IMR-90 (cell line): ENCODE data around the gene EXOC3L2. TPM values are rescaled to one million over a fixed set of nuclear protein-coding genes. Genes with fewer than 3 reads are reported as not detected.

Source experiments
- ATAC-seq: fragments of 200-7000 bp; cut with Tn5 transposase; 2 replicates; pipeline ENCODE4 v1.9.1; 2020; ENCODE audit warnings: low read depth, mild to moderate bottlenecking, moderate library complexity
- BruUV-seq: library from RNA; stranded (reverse); fragments of 400-500 nt; replicated peaks from 2 replicates; lab custom pipeline; 2021; lab: Mats Ljungman, UMichigan
- CTCF ChIA-PET: fragments of 300-600 bp; formaldehyde crosslinking; extraction: SDS; loops from one replicate; lab custom pipeline; 2021; ENCODE audit warnings: antibody characterized with exemption; lab: Yijun Ruan, JAX
- POLR2A ChIA-PET: fragments of 300-600 bp; sonication (Branson Sonifier 250); formaldehyde crosslinking; loops from one replicate; lab custom pipeline; 2022; ENCODE audit warnings: antibody characterized with exemption; ENCODE audit not compliant: unreplicated experiment; lab: Charles Lee
- DNase-seq: peaks from one replicate; pipeline ENCODE4 v3.0.0; 2013
- H2AFZ ChIP-seq: replicated peaks from 2 replicates; pipeline ENCODE3; 2013; ENCODE audit warnings: low read length, mild to moderate bottlenecking; ENCODE audit not compliant: poor library complexity
- H2AK5ac ChIP-seq: 2 replicates; pipeline ENCODE4 v1.6.1; 2013; ENCODE audit warnings: low read depth, low read length, inconsistent platforms
- H2AK9ac ChIP-seq: replicated peaks from 2 replicates; pipeline ENCODE3; 2013; ENCODE audit warnings: mild to moderate bottlenecking, low read depth, low read length, moderate library complexity; ENCODE audit not compliant: poor library complexity
- H2BK120ac ChIP-seq: 2 replicates; pipeline ENCODE4 v1.6.1; 2013; ENCODE audit warnings: low read depth, low read length, inconsistent platforms
- H2BK15ac ChIP-seq: 3 replicates; pipeline ENCODE4 v1.6.1; 2013; ENCODE audit warnings: low read depth, low read length, inconsistent platforms
- H2BK20ac ChIP-seq: 2 replicates; pipeline ENCODE4 v1.6.1; 2013; ENCODE audit warnings: low read depth, mild to moderate bottlenecking, inconsistent platforms, low read length, moderate library complexity
- H2BK5ac ChIP-seq: 2 replicates; pipeline ENCODE4 v1.6.1; 2013; ENCODE audit warnings: mild to moderate bottlenecking, low read depth, low read length, inconsistent platforms; ENCODE audit not compliant: poor library complexity, severe bottlenecking
- H3K14ac ChIP-seq: replicated peaks from 2 replicates; pipeline ENCODE4 v1.6.1; 2013; ENCODE audit warnings: low read depth, low read length, inconsistent platforms
- H3K18ac ChIP-seq: 2 replicates; pipeline ENCODE4 v1.6.1; 2013; ENCODE audit warnings: low read depth, low read length, control low read depth
- H3K23ac ChIP-seq: 2 replicates; pipeline ENCODE4 v1.6.1; 2013; ENCODE audit warnings: low read depth, low read length, inconsistent platforms
- H3K27ac ChIP-seq: 2 replicates; pipeline ENCODE4 v1.5.1; 2013; ENCODE audit warnings: mild to moderate bottlenecking, control low read depth, low read length; ENCODE audit not compliant: insufficient read depth
- H3K27me3 ChIP-seq: 2 replicates; pipeline ENCODE4 v1.6.1; 2013; ENCODE audit warnings: low read length; ENCODE audit not compliant: control insufficient read depth, insufficient read depth
- H3K36me3 ChIP-seq: 2 replicates; pipeline ENCODE4 v1.6.1; 2013; ENCODE audit warnings: low read length, mixed read lengths; ENCODE audit not compliant: control insufficient read depth, insufficient read depth
- H3K4ac ChIP-seq: 2 replicates; pipeline ENCODE4 v1.6.1; 2013; ENCODE audit warnings: low read depth, low read length, inconsistent platforms
- H3K4me1 ChIP-seq: 2 replicates; pipeline ENCODE4 v1.6.1; 2013; ENCODE audit warnings: low read length, mixed read lengths; ENCODE audit not compliant: control insufficient read depth, insufficient read depth
- H3K4me2 ChIP-seq: 2 replicates; pipeline ENCODE4 v1.6.1; 2013; ENCODE audit warnings: low read depth, mild to moderate bottlenecking, control low read depth, low read length, moderate library complexity
- H3K4me3 ChIP-seq: 2 replicates; pipeline ENCODE4 v1.5.1; 2013; ENCODE audit warnings: low read depth, mild to moderate bottlenecking, control low read depth, low read length, moderate library complexity; ENCODE audit not compliant: insufficient read depth
- H3K56ac ChIP-seq: 2 replicates; pipeline ENCODE4 v1.6.1; 2013; ENCODE audit warnings: low read length, inconsistent platforms; ENCODE audit not compliant: insufficient read depth; ENCODE audit errors: extremely low read depth
- H3K79me1 ChIP-seq, 2 experiments: 2 replicates each; pipeline ENCODE4 v1.6.1; 2013; ENCODE audit warnings: low read length in 2 of 2, inconsistent platforms in 1 of 2, low read depth in 1 of 2
- H3K9ac ChIP-seq: 2 replicates; pipeline ENCODE4 v1.6.1; 2013; ENCODE audit warnings: low read depth, low read length, control low read depth
- H3K9me1 ChIP-seq: 2 replicates; pipeline ENCODE4 v1.6.1; 2013; ENCODE audit warnings: low read length, inconsistent platforms; ENCODE audit not compliant: insufficient read depth
- H3K9me3 ChIP-seq: 2 replicates; pipeline ENCODE4 v1.6.1; 2013; ENCODE audit warnings: low read length; ENCODE audit not compliant: control insufficient read depth, insufficient read depth
- H4K20me1 ChIP-seq: 2 replicates; pipeline ENCODE4 v1.6.1; 2013; ENCODE audit warnings: low read length, inconsistent platforms; ENCODE audit not compliant: insufficient read depth
- H4K5ac ChIP-seq: 2 replicates; pipeline ENCODE4 v1.6.1; 2013; ENCODE audit warnings: mild to moderate bottlenecking, low read depth, low read length, control low read depth
- H4K8ac ChIP-seq, 2 experiments: 2 replicates each; pipeline ENCODE4 v1.6.1; 2013; ENCODE audit warnings: low read depth in 2 of 2, low read length in 2 of 2, control low read depth in 1 of 2, inconsistent platforms in 1 of 2
- H4K91ac ChIP-seq: 2 replicates; pipeline ENCODE4 v1.6.1; 2013; ENCODE audit warnings: low read depth, low read length, inconsistent platforms; ENCODE audit not compliant: insufficient read depth
- CEBPB ChIP-seq: IDR thresholded peaks from 2 replicates; pipeline ENCODE4 v1.6.1; 2012; ENCODE audit warnings: low read depth, low read length, improper control_type of control experiment
- CHD1 ChIP-seq: IDR thresholded peaks from 2 replicates; pipeline ENCODE4 v1.6.1; 2012; ENCODE audit warnings: low read depth, low read length, improper control_type of control experiment
- CTCF ChIP-seq: conservative IDR thresholded peaks from 2 replicates; pipeline ENCODE4 v1.5.1; 2012; ENCODE audit warnings: mild to moderate bottlenecking, low read depth, low read length, improper control_type of control experiment
- ELK1 ChIP-seq: fragments of 150-350 bp; IDR thresholded peaks from 2 replicates; pipeline ENCODE4 v1.6.1; 2016; ENCODE audit warnings: low read depth, mild to moderate bottlenecking, low read length, moderate library complexity, borderline replicate concordance
- FOS ChIP-seq: fragments of 150-350 bp; IDR thresholded peaks from 2 replicates; pipeline ENCODE4 v1.6.1; 2016; ENCODE audit warnings: low read depth, low read length
- MAFK ChIP-seq: IDR thresholded peaks from 2 replicates; pipeline ENCODE4 v1.6.1; 2012; ENCODE audit warnings: low read depth, low read length, improper control_type of control experiment
- MAZ ChIP-seq: IDR thresholded peaks from 2 replicates; pipeline ENCODE4 v1.6.1; 2012; ENCODE audit warnings: low read depth, mild to moderate bottlenecking, low read length, improper control_type of control experiment, moderate library complexity, borderline replicate concordance
- NFE2L2 ChIP-seq: fragments of 150-350 bp; IDR thresholded peaks from 2 replicates; pipeline ENCODE4 v1.6.1; 2016; ENCODE audit warnings: low read depth, mild to moderate bottlenecking, low read length
- POLR2A ChIP-seq: IDR thresholded peaks from 2 replicates; pipeline ENCODE4 v1.6.1; 2012; ENCODE audit warnings: mild to moderate bottlenecking, low read depth, low read length
- RAD21 ChIP-seq: IDR thresholded peaks from 2 replicates; pipeline ENCODE4 v1.6.1; 2012; ENCODE audit warnings: low read length, improper control_type of control experiment
- RCOR1 ChIP-seq: IDR thresholded peaks from 2 replicates; pipeline ENCODE4 v1.6.1; 2012; ENCODE audit warnings: mild to moderate bottlenecking, low read length, improper control_type of control experiment; ENCODE audit not compliant: insufficient replicate concordance
- RFX5 ChIP-seq: IDR thresholded peaks from 2 replicates; pipeline ENCODE4 v1.8.0; 2012; ENCODE audit warnings: low read depth, mild to moderate bottlenecking, low read length, moderate library complexity
- SMC3 ChIP-seq: fragments of 150-350 bp; IDR thresholded peaks from 2 replicates; pipeline ENCODE4 v1.6.1; 2016; ENCODE audit warnings: low read depth, mild to moderate bottlenecking, antibody characterized with exemption, low read length, moderate library complexity
- USF2 ChIP-seq: fragments of 150-350 bp; IDR thresholded peaks from 2 replicates; pipeline ENCODE4 v1.6.1; 2017; ENCODE audit warnings: mild to moderate bottlenecking, antibody characterized with exemption, low read length, low read depth
- WGBS, 2 experiments: methylation state at CpG; one replicate each; pipeline versions ENCODE4 v1.1.5 to v1.1.7; 2013; ENCODE audit warnings: missing lambda C conversion rate in 2 of 2; ENCODE audit not compliant: insufficient read length in 1 of 2; ENCODE audit errors: extremely low coverage in 2 of 2; 5-methylcytosine and 5-hydroxymethylcytosine counted together
- dilution Hi-C: fragments of 300-500 bp; cut with HindIII; formaldehyde crosslinking; loops from one replicate; pipeline ENCODE4 v1.14.3; 2018; ENCODE audit warnings: low sequenced_read_pairs; ENCODE audit not compliant: unreplicated experiment
- in situ Hi-C: fragments of 300-500 bp; cut with MboI; formaldehyde crosslinking; loops from 3 replicates; pipeline ENCODE4 v1.14.3; 2019; ENCODE audit warnings: low sequenced_read_pairs, inconsistent platforms, mixed read lengths
- intact Hi-C: fragments of 100-400 bp; cut with micrococcal nuclease; formaldehyde crosslinking; loops from 2 replicates; pipeline ENCODE4 v1.10.0; 2022
- polyA plus RNA-seq, 3 experiments: library from polyadenylated mRNA; depleted of rRNA; stranded (reverse); fragments of >200 nt; gene quantifications; 2 replicates each; pipeline ENCODE4 v1.2.3, GENCODE V29; 2012; ENCODE audit warnings: low replicate concordance in 1 of 3
- total RNA-seq: library from RNA; depleted of rRNA; stranded (reverse); fragments of >200 nt; gene quantifications from 2 replicates; pipeline ENCODE4 v1.2.3, GENCODE V29; 2012

Gene EXOC3L2
- total and polyA plus RNA-seq, 2 of the 4 experiments (the other 2 are of a cell fraction) = 0.03 TPM; not detected in 1

- Histone ChIP-seq H2BK120ac (no peak overlapping the region), H3K9me3 (no peaks in the 10 kb centered on the region), H3K56ac (no peak overlapping the region), H3K4me1 (no peaks in the 10 kb centered on the region), H2BK15ac (no peak overlapping the region), H2AK5ac (no peak overlapping the region), H2AK9ac (no peak overlapping the region), H3K9ac (no peak overlapping the region), H3K23ac (no peak overlapping the region), H3K9me1 (no peaks in the 10 kb centered on the region), H3K4me3 (no peak overlapping the region), H3K36me3 (no peaks in the 10 kb centered on the region), H2AFZ (no peak overlapping the region), H4K20me1 (no peaks in the 10 kb centered on the region), H2BK5ac (no peak overlapping the region), H3K4me2 (no peak overlapping the region), H4K5ac (no peak overlapping the region), H2BK20ac (no peak overlapping the region), H3K27ac (no peak overlapping the region), H4K8ac (no peak overlapping the region), H3K4ac (no peak overlapping the region), H3K79me1 (no peaks in the 10 kb centered on the region), H4K91ac (no peak overlapping the region), H3K14ac (no peak overlapping the region), H3K27me3 (no peaks in the 10 kb centered on the region), H3K18ac (no peak overlapping the region)
- dilution Hi-C loops = no loop called here
- POLR2A ChIA-PET = no interaction called here
- TF ChIP-seq USF2 = no peak
- no peak for TF ChIP-seq CHD1
- TF ChIP-seq SMC3 = peak; percentile 62
- TF ChIP-seq RAD21 = peak; percentile 68
- TF ChIP-seq MAFK = no peak
- no peak for TF ChIP-seq NFE2L2
- no peak for TF ChIP-seq RCOR1
- no peak for TF ChIP-seq CEBPB
- TF ChIP-seq MAZ = no peak
- peak; percentile 53 for TF ChIP-seq CTCF
- no peak for TF ChIP-seq ELK1
- no peak for TF ChIP-seq RFX5
- TF ChIP-seq POLR2A = no peak
- TF ChIP-seq FOS = no peak
- BruUV-seq = no TSS peak
- WGBS, 2 experiments = no CpG with 5 or more reads among the region's 4 CpGs
- peak; percentile 86 for ATAC-seq
- DNase-seq = peak; percentile 57
- CTCF ChIA-PET = interaction anchor here (0.6 to 1.2 kb wide), 5 partner anchors 14 to 278 kb away, joined by 3 to 4 read pairs (median 3); no protein-coding TSS in a partner anchor
- in situ Hi-C loops = no loop called here
- intact Hi-C loops = loop anchor here (1.0 kb wide), 2 partner anchors 48 to 138 kb away; no protein-coding TSS in a partner anchor
Measured at GRCh38 chr19:45200568-45200967, 44.6 kb downstream of the EXOC3L2 start.
